ENCODE measurements around the gene UGDH.

- TF ChIP-seq CTCF (IDR thresholded peaks at IDR 0.05; ENCODE audit: poor library complexity) (no peak), EZH2 (IDR thresholded peaks at IDR 0.05; ENCODE audit: borderline replicate concordance) (no peak), EZH2phosphoT487 (IDR thresholded peaks at IDR 0.05; ENCODE audit: low read depth, severe bottlenecking, unreplicated experiment) (no peak)
Measured at GRCh38 chr4:39522068-39522467, 5.2 kb downstream of the UGDH start.

All from hepatocyte (in vitro differentiated cells).